HL-60/S4 treated with retinoic acid at 250 ng/mL for 4 days and 3 days (cell line): ENCODE measurements around the gene VAPA.

Experiments
- in situ Hi-C: fragments of 300-500 bp; cut with MboI; formaldehyde crosslinking; loops from 2 replicates; pipeline ENCODE4 v1.7.0; 2022; ENCODE audit warnings: low sequenced_read_pairs

The VAPA gene

GRCh38 chr18:9968081-9968848 lies 54.4 kb downstream of the VAPA start:
- in situ Hi-C loops = no loop called here

- in situ Hi-C loops = no loop called here
Measured at GRCh38 chr18:9969247-9969646, 55.4 kb downstream of the VAPA start.

- in situ Hi-C loops = loop anchor here (5.0 kb wide), 1 partner anchor 551 kb away; no protein-coding TSS in a partner anchor
Measured at GRCh38 chr18:9971313-9971920, 57.6 kb downstream of the VAPA start.

- in situ Hi-C loops = loop anchor here (5.0 kb wide), 1 partner anchor 549 kb away; no protein-coding TSS in a partner anchor
Measured at GRCh38 chr18:9973470-9973869, 59.7 kb downstream of the VAPA start.

GRCh38 chr18:9974279-9974915 lies 60.6 kb downstream of the VAPA start:
- in situ Hi-C loops = loop anchor here (5.0 kb wide), 1 partner anchor 548 kb away; no protein-coding TSS in a partner anchor

GRCh38 chr18:9975658-9976057 lies 61.8 kb downstream of the VAPA start:
- in situ Hi-C loops = no loop called here

GRCh38 chr18:9982711-9983110 lies 68.9 kb downstream of the VAPA start:
- in situ Hi-C loops = no loop called here

GRCh38 chr18:9984080-9984479 lies 70.3 kb downstream of the VAPA start:
- in situ Hi-C loops = no loop called here

DNA sequence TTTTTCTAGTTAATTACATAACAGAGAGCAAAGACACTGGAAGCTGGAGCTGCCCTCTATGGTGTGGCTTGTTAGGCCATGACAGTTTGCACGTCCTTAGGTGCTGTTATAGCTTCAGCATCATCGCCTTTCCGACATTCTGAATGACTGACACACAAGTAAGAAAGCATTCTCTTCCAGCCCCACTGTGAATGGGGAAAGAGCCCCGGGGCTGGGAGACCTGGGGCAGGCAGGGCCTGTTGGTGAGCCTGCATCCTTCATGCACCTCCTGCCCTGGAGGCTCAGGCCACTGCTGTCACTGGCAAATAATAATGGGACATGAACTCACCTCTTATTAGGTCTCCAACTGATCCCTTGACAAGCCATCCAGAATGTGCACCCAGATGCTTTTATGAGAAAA lies 71.8 kb downstream of the VAPA start:
- in situ Hi-C loops = no loop called here

DNA sequence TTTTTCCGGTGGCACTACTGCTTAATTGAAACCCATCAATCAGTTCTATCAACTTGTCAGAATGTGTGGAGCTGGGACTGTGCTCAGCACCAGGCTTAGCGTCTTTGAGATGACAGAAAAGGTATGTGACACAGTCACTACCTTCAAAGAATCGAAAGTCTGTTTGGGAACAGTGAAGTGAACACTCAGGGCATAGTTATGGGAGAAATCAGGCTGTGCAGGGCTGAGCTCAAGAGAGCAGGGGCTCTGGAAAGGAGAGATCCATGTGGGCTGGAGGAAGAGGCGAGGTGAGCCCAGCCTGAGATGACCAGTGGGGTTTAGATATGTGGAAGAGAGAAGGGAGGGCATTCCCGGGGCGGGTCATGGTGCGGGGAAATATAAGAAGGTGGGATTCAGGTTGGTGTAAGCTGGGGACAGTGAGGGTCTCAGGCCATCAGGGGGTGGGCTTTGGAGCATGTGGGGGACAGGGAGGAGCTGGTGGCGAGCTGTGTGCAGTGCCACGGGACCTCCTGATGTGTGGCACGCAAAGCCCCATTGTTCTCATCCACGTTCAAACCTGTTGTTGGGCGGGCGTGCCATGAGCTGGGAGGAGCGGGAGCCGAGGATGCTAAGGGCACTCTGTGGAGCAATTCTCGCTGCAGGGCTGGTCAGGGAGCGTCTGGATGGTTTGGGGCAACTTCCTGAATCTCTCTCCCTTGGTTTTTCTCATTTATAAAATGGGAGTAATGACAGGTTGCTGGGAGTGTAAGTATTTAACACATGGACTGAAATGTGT lies 72.5 kb downstream of the VAPA start:
- in situ Hi-C loops = no loop called here

GRCh38 chr18:9987345-9987744 lies 73.5 kb downstream of the VAPA start:
- in situ Hi-C loops = no loop called here

DNA sequence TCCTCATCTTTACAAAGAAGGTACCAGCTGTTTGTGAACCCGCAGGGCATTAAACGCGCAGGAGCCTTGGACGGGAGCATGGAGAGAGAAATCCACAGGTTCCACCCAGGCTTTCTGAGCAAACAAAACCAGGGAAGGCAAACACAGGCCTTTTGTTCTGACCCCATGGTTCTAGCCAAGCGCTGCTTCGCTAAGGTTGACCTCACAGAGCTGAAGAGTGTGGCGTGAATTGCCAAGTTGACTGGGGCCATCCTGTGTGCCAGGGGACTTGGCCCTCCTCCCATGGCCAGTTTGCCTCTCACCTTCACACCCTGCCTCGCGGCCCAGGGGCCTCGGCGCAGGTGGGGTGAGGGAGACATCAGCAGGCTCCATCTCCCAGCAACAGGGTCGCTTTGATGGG lies 74.1 kb downstream of the VAPA start:
- in situ Hi-C loops = no loop called here

DNA sequence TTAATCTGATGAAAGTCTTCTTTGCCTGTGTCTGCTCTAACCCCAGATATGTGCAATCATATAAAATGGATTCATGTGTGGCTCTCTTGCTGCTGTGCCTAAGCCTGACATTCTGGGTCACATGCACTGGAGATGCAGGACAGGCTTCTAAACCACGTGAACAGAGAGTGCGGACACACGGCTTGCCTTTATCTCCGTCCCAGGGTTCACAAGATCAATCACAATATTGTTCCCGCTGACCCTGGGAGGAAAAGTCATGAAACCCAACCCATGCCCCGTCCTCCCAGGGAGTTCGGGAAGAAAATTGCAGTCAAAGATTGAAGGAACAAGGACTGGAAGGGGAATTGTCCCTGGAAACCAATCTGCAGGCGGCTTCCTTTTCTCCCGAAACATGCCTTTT lies 74.8 kb downstream of the VAPA start:
- in situ Hi-C loops = no loop called here

GRCh38 chr18:9989481-9989880 lies 75.7 kb downstream of the VAPA start:
- in situ Hi-C loops = no loop called here

- in situ Hi-C loops = no loop called here
Measured at GRCh38 chr18:9991011-9992000, 77.5 kb downstream of the VAPA start.

GRCh38 chr18:9992300-9992972 lies 78.6 kb downstream of the VAPA start:
- in situ Hi-C loops = no loop called here

- in situ Hi-C loops = no loop called here
Measured at GRCh38 chr18:9992973-9993520, 79.2 kb downstream of the VAPA start.

DNA sequence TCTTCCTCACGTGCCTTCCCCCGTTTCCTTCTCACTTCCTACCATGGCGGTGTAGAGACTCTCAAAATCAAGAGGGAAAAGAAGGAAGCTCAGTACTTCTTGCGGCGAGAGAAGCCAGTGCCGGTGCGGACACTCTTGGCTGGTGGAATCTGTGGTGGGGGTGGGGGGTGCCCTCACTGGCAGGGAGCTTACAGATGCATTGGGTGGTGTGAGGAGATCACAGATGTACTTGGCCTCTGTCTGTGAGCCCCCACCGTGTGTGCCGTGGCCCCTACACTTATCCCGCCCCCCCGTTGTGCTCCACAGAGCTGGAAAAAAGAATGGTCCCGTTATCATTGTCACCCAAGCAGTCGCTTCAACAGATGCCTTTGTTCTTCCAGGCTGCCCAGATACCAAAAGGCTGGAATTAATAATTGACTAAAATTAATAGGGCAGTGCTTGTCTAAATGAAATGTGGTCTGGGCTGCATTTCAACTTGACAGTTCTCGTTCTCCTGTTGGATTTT lies 79.8 kb downstream of the VAPA start:
- in situ Hi-C loops = no loop called here

DNA sequence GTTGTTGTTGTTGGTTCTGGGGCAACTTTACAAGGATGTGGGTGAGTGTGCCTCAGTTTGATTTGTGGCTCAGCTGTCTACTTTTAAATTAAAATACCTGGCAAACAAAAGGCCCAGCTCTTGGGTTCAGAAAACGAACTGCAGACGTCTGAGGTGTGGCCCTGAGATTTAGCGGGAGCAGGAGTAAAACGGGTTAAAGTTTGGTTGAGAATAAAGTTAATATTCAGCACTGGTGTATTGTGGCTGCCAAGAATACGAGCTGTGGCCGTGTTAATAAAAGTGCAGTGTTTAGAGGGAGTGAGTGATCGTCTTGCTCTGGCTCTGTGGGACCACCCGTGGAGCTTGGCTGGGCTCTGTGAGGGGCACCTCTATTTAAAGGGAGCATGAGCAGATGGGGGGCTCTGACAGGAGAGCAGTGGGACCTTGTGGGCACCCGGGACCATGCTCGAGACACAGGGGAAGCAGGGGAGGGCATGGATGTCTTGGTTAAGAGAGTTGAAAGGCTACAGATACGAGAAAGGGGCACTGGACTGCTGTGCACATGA lies 80.3 kb downstream of the VAPA start:
- in situ Hi-C loops = no loop called here
